GM19035 (cell line): ENCODE measurements around the gene ANKDD1B.

ENCODE experiments used
- ATAC-seq: cut with Tn5 transposase; IDR thresholded peaks from one replicate; pipeline ENCODE4 v1.9.1; 2021; ENCODE audit not compliant: unreplicated experiment

ANKDD1B gene

DNA sequence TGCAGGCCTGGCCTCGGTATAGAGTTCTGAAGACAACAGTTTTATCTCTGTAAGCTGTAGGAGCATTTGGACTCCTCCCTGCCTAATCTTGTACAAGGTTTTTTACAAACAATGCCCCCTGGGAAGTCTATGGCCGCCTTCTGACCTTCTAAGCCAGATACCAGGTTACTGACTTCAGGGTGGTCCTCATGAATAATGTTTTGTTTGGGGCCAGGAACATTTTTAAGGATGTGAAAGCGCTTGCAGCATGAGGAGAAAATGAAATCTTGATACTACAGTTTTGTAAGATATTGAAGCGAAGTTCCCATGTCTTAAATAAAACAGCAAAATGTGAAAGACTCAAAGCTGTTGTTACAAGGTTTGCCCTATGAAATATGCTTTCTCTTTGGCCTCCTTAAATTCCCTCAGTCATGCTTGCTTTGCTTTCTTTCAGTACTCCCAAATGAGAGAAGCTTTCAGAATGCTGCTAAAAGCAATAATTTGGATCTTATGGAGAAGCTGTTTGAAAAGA is 5.2 kb downstream of the ANKDD1B start:
- no peak for ATAC-seq

DNA sequence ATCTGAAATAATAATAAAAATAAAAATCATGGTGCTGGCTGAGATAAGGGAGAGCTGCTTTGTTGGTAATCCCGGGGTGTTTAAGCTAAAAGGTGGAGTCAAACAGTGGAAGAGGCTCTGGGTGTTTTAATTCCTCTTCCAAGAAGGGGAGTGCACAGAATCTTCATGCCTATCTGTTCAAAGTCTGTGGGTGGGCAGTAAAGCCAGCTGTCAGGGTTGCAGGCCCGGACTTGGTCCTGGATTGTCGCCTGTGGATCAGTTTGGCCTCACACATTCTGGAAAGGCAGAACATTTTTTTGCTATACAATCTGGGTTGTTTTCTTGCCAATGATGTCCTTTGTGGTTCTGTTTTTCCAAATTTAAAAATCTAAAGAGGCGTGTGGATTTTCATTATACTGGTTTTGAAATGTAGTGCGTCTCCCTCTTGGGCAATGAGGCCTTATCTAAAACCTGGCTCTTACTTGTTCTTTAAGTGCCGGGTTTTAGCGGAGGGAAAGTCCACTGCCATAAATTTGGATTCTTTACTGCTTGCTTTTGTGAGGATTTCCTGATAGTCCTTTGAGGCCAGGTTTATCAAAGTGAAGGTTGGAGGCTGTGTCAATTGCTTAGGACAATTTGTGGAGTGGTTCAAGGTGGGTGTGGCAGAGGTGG is 5.8 kb downstream of the ANKDD1B start:
- no peak for ATAC-seq

DNA sequence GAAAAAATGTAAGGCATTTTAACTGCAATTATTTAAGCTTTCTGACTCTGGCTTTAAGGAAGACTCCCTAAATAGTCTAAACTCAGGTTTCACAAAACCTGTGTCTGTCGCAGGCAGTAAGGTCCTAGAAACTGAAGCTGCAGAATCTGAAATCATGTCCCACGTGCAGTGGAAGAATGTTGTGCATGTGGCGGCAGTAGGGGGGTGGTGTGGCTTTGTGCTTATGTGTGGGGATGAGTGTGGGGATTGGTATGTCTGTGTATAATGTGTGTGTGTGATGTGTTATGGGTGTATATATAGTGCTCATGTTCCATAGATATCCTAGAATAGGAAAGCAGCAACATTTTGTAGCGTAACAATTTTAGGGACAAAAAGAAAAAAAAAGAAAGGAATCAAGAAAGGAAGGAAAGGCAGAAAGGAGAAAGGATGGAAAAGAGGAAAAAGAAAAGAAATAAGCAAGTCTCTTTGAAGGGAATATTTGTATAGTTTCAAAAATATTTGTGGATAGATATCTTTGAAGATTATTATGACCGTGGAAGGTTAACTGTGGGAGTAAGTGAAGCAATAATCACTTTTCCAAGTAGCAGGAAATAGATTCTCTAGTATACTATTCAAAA is 6.6 kb downstream of the ANKDD1B start:
- no peak for ATAC-seq

DNA sequence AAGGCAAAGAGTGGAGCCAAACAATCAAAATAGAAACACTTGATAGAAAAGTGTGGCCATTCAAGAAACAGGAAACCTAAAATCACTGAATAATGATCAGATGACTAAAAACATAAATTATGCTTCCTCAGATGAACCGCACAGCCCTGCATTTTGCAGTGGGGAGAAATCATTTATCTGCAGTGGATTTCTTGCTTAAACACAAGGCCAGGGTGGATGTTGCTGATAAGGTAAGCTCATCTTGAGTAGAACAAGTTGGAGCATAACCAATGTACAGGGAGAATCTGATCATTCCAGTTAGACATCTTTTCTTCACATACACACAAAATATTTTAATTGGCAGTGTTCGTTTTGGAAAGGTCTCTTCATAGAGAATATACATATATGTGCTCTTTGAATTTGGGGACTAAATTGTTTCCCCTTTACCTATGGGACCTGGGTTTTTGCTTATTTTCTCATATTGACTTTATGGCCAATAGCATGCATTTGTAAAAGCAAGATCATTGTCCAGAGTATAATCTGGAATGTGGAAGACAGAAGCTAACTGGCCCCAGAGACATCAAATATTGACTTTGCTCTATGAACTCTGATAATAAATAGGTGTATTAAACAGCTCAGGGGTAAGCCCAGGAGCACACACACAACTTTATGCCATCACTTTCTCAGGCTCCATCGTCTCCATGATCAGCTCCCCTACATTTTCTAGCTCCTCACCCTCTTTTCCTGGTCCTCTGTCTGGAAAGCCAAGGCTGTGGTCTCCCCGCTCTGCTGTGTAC is 9.1 kb downstream of the ANKDD1B start:
- ATAC-seq: no peak

DNA sequence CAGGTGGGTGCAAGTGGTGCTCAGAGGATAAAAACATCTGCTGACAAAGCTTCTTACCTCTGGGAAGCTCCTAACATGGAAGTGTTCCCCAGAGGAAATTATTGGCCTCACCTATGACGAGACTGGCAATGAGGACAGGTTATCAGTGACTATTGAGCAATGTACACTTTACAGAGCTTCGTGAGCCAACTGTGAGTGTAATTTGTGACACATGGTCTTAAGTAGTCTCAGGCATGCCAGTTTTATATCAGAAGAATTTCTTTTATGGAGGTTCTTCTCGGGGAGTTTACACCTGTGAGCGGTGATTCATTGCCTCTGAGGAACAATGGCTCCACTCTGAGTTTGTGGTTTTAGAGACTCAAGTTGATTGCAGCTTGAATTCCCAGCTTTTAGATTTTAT is 11.3 kb downstream of the ANKDD1B start:
- no peak for ATAC-seq

DNA sequence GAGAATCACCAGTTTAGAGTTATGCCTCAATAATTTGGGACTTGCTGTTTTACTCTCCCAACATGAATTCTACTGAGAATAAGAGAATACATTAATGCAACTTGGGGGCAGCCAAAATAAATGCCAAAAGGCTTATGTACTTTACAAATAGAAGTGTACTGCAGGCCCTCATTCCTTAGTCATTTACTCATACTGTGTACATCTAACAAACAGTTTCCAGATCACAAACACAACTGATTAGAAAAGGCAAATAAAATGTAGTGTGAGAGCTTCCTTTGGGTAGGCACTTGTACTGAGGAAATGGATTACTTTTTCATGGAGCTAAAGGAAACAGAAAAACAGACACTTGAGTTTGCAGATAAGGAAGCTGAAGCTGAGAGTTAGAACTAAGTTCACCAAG is 12.6 kb downstream of the ANKDD1B start:
- ATAC-seq: no peak

DNA sequence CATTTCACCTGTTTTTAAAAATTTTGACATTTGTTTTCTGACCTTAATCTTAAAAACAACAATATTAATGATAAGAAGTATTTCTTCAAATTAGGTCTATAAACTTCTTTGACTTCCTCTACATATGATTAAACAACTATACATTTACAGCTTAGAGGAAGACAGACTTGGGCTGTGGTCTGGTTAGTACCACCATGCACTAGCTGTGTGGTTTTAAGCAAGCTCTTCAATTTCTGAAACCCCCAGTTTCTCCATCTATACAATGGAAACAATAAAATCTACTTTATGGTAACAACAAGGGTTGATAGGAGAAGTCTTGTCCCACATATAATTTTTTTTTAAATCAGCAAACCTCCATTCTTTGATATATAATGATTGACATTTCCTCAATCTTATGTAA is 15.7 kb downstream of the ANKDD1B start:
- ATAC-seq: no peak

DNA sequence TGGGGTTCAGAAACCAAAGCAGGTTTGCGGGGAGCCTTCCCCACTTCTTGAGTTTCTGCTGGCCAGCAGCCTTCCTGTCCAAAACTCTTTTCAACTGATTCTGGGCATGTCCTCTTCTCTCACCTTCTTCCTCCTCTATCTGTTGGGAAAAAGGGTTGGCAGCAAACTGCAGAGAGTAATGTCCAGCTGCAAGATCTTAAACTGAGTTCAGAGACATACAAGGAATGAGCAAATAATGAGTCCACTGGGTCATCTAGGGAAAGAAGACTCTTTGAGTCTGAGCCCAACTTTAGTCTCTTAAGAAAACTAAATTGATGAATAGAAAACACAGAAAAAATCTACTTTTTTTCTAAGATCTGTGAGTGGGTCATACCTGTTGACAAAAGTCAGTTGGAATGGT is 16.5 kb downstream of the ANKDD1B start:
- no peak for ATAC-seq

DNA sequence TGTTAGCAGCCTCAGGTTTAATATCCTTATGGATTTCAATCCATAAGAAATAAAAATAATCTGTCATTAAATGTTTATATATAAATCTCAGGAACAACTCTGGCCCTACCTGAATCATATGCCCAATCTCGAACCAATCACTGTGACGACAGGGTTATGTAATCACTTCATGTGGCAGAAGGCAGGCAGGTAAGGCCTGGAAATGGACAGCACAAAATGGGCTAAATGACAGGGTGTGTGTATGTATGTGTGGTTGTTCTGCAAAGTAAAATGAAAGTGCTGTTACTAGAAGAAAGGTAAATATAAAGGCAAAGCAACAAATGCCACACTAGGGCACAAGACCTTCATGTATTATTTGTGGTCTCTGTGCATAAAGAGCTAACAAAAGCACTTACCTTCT is 19.6 kb downstream of the ANKDD1B start:
- no peak for ATAC-seq

DNA sequence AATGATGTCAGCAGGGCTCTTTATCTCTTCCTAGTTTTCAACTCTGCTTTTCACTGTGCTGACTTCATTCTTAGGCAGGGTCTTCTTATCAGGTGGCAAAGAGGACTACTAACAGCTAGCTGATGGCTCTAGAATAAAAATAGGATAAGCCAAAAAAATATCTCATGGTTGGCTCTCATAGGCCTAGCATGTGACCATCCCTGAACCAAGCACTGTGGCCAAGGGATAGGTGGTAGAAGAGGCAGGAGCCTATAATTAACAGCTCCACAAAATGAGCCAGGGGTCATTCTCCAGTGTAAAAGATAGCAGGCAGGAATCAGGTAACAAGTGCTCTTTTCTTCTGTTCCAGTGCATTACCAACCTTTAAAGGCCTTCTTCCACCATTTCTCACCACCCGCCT is 21.1 kb downstream of the ANKDD1B start:
- ATAC-seq: no peak

DNA sequence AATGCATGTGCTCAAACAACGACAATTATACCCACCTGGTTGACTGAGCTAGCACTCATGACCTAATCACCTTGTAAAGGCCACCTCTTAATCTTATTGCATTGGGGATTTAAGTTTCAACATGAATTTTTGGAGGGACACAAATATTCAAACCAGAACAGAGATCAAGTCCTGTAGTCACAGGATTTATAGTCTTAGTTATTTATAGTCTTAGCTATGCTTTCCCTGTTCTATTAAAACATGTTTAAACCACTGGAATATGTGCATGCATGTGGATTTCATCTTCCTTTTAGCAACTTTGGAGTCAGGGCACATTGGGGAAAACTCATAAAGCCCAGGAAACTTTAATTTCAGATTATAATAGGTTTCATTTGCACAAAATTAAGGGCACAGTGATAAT is 26.7 kb downstream of the ANKDD1B start:
- no peak for ATAC-seq

DNA sequence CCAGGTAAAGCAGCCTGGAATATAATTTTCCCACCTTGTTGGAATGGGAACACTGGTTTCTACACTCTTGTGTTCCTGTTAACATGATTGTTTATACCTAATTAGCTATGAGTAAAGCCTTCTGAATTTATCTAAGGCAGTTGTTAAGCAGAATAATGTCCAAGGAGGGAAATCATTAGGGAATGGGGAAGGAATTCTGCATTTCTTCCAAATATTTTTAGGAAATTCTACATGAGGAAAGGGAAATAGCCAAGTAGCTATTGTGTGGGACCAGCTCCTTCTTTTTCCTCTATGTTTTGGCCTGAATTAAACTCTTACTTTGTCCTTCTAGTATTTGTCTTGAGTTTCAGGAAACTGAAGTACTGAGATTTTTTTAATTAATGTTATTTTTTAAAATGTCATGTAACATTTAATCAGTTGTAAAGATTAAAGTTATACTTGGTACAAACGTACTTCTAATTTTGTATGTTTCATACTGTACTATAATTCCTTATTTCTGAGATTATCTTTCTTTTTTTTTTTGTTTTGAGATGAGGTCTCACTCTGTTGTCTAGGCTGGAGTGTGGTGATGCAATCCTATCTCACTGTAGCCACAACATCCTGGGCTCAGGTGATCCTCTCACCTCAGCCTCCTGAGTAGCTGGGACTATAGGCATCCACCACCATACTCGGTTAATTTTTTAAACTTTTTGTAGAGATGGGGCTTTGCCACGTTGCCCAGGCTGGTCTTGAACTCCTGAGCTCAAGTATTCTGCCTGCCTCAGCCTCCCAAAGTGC is 28.5 kb downstream of the ANKDD1B start:
- ATAC-seq: no peak

DNA sequence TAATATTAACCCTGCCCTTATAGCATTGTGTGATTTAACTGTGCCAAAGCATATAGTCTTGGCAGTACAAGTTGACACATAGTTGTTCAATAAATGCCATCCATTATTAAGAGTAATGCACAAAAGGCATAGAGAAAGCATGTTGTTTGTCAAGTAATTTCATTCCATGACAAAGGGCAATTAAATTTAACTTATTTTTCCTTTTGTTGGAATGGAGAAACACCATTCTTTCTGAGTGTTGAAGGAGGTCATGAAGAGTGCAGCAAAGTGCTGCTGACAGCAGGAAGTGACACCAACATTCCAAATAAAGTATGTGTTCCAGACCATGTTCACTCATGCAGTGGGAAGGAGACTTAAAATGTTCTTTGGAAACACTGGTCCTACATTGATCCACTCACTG is 29.1 kb downstream of the ANKDD1B start:
- ATAC-seq: no peak

DNA sequence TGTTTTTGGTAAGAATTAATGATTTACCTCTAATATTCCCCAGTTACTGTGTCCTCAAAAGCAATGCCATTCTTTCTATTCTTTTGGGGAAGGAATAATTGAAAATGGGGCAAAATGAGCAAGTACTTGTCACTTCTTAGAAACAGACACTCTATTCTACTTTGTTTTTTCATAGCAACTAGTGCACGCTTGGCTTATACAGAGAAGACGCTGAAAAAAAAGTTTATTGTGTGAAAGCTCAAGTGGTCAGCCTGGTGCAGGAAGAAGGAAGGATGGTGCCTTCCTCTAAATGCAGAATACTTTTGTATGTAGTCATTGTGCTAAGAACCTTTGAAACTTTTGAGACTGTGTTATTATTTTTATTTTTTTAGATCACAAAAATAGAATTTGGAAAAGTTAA is 29.6 kb downstream of the ANKDD1B start:
- no peak for ATAC-seq

DNA sequence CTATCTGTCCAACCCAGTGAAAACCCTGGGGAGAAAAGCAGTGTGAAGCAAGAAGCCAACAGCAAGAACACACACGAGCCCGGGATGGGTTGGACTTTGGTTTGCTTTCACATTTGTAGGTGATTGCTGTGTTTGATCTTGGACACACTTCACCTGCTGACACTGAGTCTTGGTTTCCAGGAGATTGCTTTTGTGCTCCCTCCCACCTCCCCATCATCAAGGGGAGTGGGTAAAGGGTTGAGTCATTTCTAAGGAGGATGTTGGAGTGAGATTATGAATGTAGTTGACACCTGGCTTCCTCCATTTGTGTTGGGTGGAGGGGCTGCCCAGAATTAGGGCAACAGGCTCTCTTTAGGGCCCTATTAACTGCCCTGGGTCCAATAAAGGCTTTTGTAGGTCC is 37.5 kb downstream of the ANKDD1B start:
- no peak for ATAC-seq

DNA sequence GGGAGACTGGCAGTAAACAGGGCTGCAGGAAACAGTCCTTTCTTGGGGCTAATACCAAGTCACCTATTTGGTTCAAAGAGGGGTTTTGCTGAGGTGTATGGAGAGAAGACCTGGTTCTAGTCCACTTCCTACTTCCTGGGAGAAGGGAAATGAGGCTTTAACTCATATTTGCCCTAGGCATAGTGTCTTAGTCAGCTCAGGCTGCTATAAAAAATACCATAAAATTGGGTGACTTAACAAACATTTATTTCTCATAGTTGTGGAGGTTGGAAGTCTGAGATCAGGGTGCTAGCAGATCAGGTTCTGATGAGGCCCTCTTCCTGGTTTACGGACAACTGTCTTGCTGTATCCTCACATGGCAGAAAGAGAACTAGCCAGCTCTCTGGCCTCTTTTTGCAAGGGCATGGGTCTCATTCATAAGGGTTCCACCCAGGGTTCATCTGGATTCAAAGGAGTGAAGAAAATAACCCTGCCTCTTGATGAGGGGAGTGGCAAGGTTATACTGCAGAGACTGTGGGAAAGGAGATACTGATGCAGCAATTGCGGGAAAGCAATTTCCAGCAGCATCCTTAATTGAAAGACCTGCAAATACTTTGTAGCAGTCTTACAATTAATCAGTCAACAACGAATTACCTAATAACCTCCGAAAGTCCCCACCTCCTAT is 40.5 kb downstream of the ANKDD1B start:
- no peak for ATAC-seq

DNA sequence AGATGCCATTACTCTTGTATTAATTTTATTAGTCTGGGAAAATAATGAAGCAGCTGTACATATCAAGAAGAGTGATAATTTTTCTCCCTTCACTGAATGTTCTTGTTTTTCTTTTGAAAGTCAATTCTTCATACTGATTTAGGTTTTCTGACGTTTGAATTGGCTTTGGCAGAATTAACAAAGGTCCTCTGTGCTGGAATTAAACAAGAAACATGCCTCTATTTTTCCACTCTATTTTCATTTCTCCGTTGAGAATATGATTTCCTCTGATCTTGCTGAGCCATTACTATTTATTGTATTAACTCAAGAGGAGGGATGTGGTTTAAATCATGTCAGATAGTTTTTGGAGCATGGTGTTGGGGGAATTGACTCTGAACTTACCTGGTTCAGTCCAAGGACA is 42.3 kb downstream of the ANKDD1B start:
- no peak for ATAC-seq

DNA sequence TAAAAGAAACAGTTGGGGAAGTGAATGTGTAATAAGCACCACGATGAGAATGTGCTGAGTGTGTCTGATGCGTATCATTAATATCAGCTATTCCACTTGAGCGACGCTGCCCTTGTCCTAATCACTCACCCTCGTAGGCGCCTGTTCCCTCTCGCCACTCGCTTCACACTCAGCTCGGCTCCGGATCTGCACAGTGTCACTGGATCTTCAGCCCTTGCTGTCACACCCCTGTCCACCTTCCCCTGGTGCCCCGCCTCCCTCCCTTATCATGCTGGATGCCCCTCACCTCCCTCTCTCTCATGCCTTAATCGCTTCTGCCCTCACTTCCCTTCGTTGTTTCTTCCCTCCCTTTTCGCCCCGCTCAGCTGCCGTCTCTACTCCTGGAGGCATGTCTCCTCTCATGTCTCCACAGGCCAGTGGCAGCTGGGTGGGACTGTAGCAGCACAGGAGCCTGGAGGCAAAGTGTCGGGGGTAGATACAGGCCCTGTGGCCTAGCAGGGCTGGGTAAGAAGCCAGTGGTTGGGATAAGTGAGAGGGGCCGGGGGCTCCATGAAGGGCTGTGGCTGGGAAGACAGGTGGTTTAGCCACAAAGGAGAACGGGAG is 43.5 kb downstream of the ANKDD1B start:
- no peak for ATAC-seq

DNA sequence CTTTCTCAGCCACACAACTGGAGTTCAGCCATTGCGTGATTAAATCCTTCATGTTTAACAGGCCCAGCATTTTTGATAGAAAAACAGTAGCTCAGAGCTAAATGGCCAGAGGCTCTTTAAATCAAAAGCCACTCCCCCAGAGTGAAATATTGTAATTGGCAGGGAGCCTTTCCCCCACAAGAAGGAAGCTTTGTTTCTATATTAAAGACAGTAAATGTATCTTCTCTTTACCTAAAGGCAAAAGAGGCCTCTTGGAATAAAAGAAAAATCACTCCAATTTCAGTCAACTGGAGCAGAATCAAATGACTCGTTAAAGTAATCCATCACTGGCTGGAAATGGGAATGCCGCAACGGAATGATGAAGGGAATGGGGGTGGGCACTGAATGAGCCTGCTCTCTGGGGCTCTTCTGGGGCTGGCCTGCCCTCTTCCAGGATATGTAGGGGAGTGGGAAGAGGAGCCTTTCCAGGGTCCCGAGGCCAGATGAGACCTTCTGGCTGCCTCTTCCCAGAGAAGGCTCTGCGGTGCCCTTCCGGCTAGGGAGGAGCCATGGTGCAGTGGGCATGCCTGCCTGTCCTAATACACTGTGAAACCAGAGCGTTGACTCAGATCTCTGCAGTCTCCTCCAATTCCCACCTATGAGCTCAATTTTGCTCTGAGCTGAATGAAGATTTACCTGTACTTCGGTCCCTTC is 45.2 kb downstream of the ANKDD1B start:
- ATAC-seq: no peak
